ENCODE data around the gene CWC27.

The CWC27 gene

DNA sequence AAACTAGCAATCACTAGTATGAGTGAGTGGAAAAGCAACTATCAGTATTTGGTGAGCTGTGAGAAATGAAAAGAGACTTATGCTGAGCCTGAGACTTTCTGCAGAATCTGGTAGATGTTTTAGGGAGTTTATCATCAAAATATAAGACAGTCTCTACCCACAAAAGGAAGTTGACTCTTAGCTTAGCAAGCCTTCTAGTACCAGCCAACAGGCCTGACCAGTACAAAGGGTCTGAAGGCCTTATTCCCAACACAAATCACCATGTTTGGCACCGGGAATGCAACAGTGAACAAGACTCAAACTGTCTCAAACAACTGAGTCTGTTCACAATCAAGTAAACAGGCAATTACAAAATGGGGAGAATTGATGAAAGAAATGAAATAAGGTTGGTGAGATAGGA, 244.4 kb downstream of the CWC27 start:
- no peak overlapping the region for H3K9ac ChIP-seq (ENCODE audit: low read length)
- no peak for TF ChIP-seq EZH2 (IDR thresholded peaks at IDR 0.05; ENCODE audit: borderline replicate concordance, low read length)
- TF ChIP-seq, protein P1, sequence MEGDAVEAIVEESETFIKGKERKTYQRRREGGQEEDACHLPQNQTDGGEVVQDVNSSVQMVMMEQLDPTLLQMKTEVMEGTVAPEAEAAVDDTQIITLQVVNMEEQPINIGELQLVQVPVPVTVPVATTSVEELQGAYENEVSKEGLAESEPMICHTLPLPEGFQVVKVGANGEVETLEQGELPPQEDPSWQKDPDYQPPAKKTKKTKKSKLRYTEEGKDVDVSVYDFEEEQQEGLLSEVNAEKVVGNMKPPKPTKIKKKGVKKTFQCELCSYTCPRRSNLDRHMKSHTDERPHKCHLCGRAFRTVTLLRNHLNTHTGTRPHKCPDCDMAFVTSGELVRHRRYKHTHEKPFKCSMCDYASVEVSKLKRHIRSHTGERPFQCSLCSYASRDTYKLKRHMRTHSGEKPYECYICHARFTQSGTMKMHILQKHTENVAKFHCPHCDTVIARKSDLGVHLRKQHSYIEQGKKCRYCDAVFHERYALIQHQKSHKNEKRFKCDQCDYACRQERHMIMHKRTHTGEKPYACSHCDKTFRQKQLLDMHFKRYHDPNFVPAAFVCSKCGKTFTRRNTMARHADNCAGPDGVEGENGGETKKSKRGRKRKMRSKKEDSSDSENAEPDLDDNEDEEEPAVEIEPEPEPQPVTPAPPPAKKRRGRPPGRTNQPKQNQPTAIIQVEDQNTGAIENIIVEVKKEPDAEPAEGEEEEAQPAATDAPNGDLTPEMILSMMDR (IDR thresholded peaks at IDR 0.05; ENCODE audit: low read length): no peak

DNA sequence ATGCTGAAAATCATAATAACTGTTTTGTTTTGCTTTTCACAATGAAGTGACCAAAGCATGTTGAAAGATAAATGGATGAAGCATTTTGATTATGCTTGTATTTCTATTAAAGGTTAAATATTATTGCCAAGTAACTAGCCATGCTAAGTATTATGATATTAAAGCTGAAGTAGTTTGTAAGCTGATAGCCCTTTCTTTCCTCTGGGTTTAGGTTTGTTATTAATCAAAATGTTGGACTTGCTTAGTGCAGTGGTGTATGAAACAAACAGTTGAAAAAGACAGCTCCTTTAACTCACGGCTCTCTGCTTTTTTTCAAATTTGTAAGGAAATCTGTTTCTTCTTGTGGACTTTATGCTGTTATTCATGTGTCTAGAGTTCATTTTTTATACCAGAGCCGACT, 246.0 kb downstream of the CWC27 start:
- Histone ChIP-seq H4K20me1 (ENCODE audit: insufficient read depth, low read length) (no peaks in the 10 kb centered on the region), H3K27ac (ENCODE audit: low read depth, low read length, poor library complexity, severe bottlenecking) (no peak overlapping the region), H3K9me3 (ENCODE audit: low read length) (no peaks in the 10 kb centered on the region), H3K4me3 (ENCODE audit: low read depth, low read length, poor library complexity, severe bottlenecking) (no peak overlapping the region), H3K4me2 (ENCODE audit: low read length) (no peak overlapping the region), H3F3A (ENCODE audit: insufficient read depth, low read length) (peaks cover 4% of the 10 kb centered on the region; the same call in 1 of the 2 replicates), H3K4me1 (ENCODE audit: insufficient read depth, low read length, severe bottlenecking) (no peaks in the 10 kb centered on the region), H3K36me3 (ENCODE audit: insufficient read depth, low read length) (no peaks in the 10 kb centered on the region), H3K27me3 (ENCODE audit: insufficient read depth, low read length) (no peaks in the 10 kb centered on the region), H2AFZ (ENCODE audit: low read length) (no peak overlapping the region), H3K9ac (ENCODE audit: low read length) (no peak overlapping the region), H3K9me2 (ENCODE audit: low read depth, low read length) (no peaks in the 10 kb centered on the region), H3K79me2 (ENCODE audit: insufficient read depth, low read length) (no peaks in the 10 kb centered on the region)
- TF ChIP-seq EZH2 (IDR thresholded peaks at IDR 0.05; ENCODE audit: borderline replicate concordance, low read length): no peak
- TF ChIP-seq, protein P1 (IDR thresholded peaks at IDR 0.05; ENCODE audit: low read length): no peak

More for the DNA sequence above, 244.4 kb downstream of the CWC27 start:
- Histone ChIP-seq H3K27me3 (ENCODE audit: insufficient read depth, low read length) (no peaks in the 10 kb centered on the region), H3K27ac (ENCODE audit: low read depth, low read length, poor library complexity, severe bottlenecking) (no peak overlapping the region), H3K36me3 (ENCODE audit: insufficient read depth, low read length) (no peaks in the 10 kb centered on the region), H3K9me2 (ENCODE audit: low read depth, low read length) (no peaks in the 10 kb centered on the region), H3K4me3 (ENCODE audit: low read depth, low read length, poor library complexity, severe bottlenecking) (no peak overlapping the region), H3F3A (ENCODE audit: insufficient read depth, low read length) (peaks cover 4% of the 10 kb centered on the region; the same call in 1 of the 2 replicates), H3K4me1 (ENCODE audit: insufficient read depth, low read length, severe bottlenecking) (no peaks in the 10 kb centered on the region), H2AFZ (ENCODE audit: low read length) (no peak overlapping the region), H3K9me3 (ENCODE audit: low read length) (no peaks in the 10 kb centered on the region), H3K4me2 (ENCODE audit: low read length) (no peak overlapping the region), H4K20me1 (ENCODE audit: insufficient read depth, low read length) (no peaks in the 10 kb centered on the region), H3K79me2 (ENCODE audit: insufficient read depth, low read length) (no peaks in the 10 kb centered on the region)

DNA sequence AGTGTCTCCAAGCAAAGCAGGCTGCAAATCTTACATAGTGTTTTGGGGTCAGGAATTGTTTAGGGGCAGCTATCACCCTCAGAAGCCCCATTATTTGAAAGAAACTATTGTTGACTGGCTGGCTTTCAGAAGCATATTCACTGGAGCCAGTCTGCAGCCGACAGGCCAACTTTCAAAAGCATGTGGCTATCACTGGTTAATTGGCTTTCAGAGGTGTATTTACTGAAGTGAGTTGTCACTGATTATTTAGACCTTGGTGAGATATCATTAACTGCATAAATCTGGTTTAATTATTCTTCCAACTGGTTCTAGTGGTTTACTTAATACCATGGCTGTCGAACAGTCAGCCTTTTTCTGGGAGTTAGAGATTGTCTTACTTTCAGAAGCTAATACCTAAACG, 247.0 kb downstream of the CWC27 start:
- TF ChIP-seq EZH2 (IDR thresholded peaks at IDR 0.05; ENCODE audit: borderline replicate concordance, low read length): no peak
- TF ChIP-seq, protein P1 (IDR thresholded peaks at IDR 0.05; ENCODE audit: low read length): no peak
- H3K4me2 ChIP-seq (ENCODE audit: low read length): no peak overlapping the region
- H3K9me2 ChIP-seq (ENCODE audit: low read depth, low read length): no peaks in the 10 kb centered on the region
- no peaks in the 10 kb centered on the region for H3K4me1 ChIP-seq (ENCODE audit: insufficient read depth, low read length, severe bottlenecking)
- H3K9ac ChIP-seq (ENCODE audit: low read length): no peak overlapping the region
- H3K9me3 ChIP-seq (ENCODE audit: low read length): no peaks in the 10 kb centered on the region
- H3K36me3 ChIP-seq (ENCODE audit: insufficient read depth, low read length): no peaks in the 10 kb centered on the region
- H3K27ac ChIP-seq (ENCODE audit: low read depth, low read length, poor library complexity, severe bottlenecking): no peak overlapping the region
- no peaks in the 10 kb centered on the region for H3K79me2 ChIP-seq (ENCODE audit: insufficient read depth, low read length)
- H3K4me3 ChIP-seq (ENCODE audit: low read depth, low read length, poor library complexity, severe bottlenecking): no peak overlapping the region
- H3F3A ChIP-seq (ENCODE audit: insufficient read depth, low read length): peaks cover 4% of the 10 kb centered on the region; the same call in 1 of the 2 replicates
- H4K20me1 ChIP-seq (ENCODE audit: insufficient read depth, low read length): no peaks in the 10 kb centered on the region
- no peaks in the 10 kb centered on the region for H3K27me3 ChIP-seq (ENCODE audit: insufficient read depth, low read length)
- H2AFZ ChIP-seq (ENCODE audit: low read length): no peak overlapping the region
